MM.1S (cell line): ENCODE results near the gene ECI2.
"Not testable (repeated sequence)": the region's sequence is repeated elsewhere in the genome, so short reads cannot be mapped to it uniquely, and the experiment has no call there.

Source experiments
- DNase-seq: peaks from one replicate; pipeline ENCODE4 v3.0.0-alpha.2; 2015
- H2AFZ ChIP-seq: fragments of 300-600 bp; sonication (generic); 2 replicates; pipeline ENCODE4 v1.6.0; 2016; ENCODE audit warnings: antibody characterized with exemption, low read length
- H3F3A ChIP-seq: fragments of 300-600 bp; sonication (generic); 2 replicates; pipeline ENCODE4 v1.6.1; 2016; ENCODE audit warnings: mild to moderate bottlenecking, antibody characterized with exemption, low read length, moderate library complexity, mixed read lengths; ENCODE audit not compliant: insufficient read depth
- H3K27ac ChIP-seq: fragments of 300-600 bp; sonication (generic); 2 replicates; pipeline ENCODE4 v1.5.1; 2016; ENCODE audit warnings: mild to moderate bottlenecking, low read length
- H3K27me3 ChIP-seq: fragments of 300-600 bp; sonication (generic); replicated peaks from 2 replicates; pipeline ENCODE4 v1.6.0; 2016; ENCODE audit warnings: low read length; ENCODE audit not compliant: insufficient read depth
- H3K36me3 ChIP-seq: fragments of 300-600 bp; sonication (generic); replicated peaks from 2 replicates; pipeline ENCODE4 v1.6.1; 2016; ENCODE audit warnings: mild to moderate bottlenecking, low read length, mixed read lengths; ENCODE audit not compliant: insufficient read depth
- H3K4me1 ChIP-seq: fragments of 300-600 bp; sonication (generic); 2 replicates; pipeline ENCODE4 v1.6.1; 2016; ENCODE audit warnings: low read length, mixed read lengths
- H3K4me2 ChIP-seq: fragments of 300-600 bp; sonication (generic); 2 replicates; pipeline ENCODE4 v1.6.0; 2016; ENCODE audit warnings: low read depth, low read length
- H3K4me3 ChIP-seq: fragments of 300-600 bp; sonication (generic); 2 replicates; pipeline ENCODE4 v1.5.1; 2016; ENCODE audit warnings: low read length, mixed read lengths
- H3K79me2 ChIP-seq: fragments of 300-600 bp; sonication (generic); 2 replicates; pipeline ENCODE4 v1.6.1; 2016; ENCODE audit warnings: mixed run types, low read length, mixed read lengths
- H3K9ac ChIP-seq: fragments of 300-600 bp; sonication (generic); 2 replicates; pipeline ENCODE4 v1.6.1; 2016; ENCODE audit warnings: low read length, mixed read lengths
- H3K9me2 ChIP-seq: fragments of 300-600 bp; sonication (generic); replicated peaks from 2 replicates; pipeline ENCODE4 v1.6.1; 2016; ENCODE audit warnings: mild to moderate bottlenecking, low read length, mixed read lengths; ENCODE audit not compliant: insufficient read depth
- H3K9me3 ChIP-seq: fragments of 300-600 bp; sonication (generic); replicated peaks from 2 replicates; pipeline ENCODE4 v1.6.1; 2016; ENCODE audit warnings: mild to moderate bottlenecking, low read length, mixed read lengths; ENCODE audit not compliant: insufficient read depth
- H4K20me1 ChIP-seq: fragments of 300-600 bp; sonication (generic); 2 replicates; pipeline ENCODE4 v1.6.1; 2016; ENCODE audit warnings: mild to moderate bottlenecking, low read length, moderate library complexity, mixed read lengths; ENCODE audit not compliant: insufficient read depth
- CTCF ChIP-seq: fragments of 300-600 bp; sonication (generic); IDR thresholded peaks from 2 replicates; pipeline ENCODE4 v1.5.1; 2016; ENCODE audit warnings: antibody characterized with exemption, low read length, mixed read lengths
- EZH2 ChIP-seq: fragments of 300-600 bp; sonication (generic); optimal IDR thresholded peaks from 2 replicates; pipeline ENCODE3; 2017; ENCODE audit warnings: low read depth, mild to moderate bottlenecking, antibody characterized with exemption, low read length, mixed read lengths
- EZH2phosphoT487 ChIP-seq: fragments of 300-600 bp; sonication (generic); IDR thresholded peaks from 2 replicates; pipeline ENCODE4 v1.6.1; 2018; ENCODE audit warnings: antibody characterized with exemption, low read length

ECI2 gene

GRCh38 chr6:4112366-4112765 lies 23.0 kb downstream of the ECI2 start:
- Histone ChIP-seq H3K9ac (no peak overlapping the region), H3K36me3 (no peaks in the 10 kb centered on the region; the same call in 1 of the 2 replicates), H3K27ac (no peak overlapping the region), H3K4me3 (no peak overlapping the region), H3K4me2 (no peak overlapping the region), H3K79me2 (no peaks in the 10 kb centered on the region), H3K4me1 (no peaks in the 10 kb centered on the region), H3F3A (no peaks in the 10 kb centered on the region), H2AFZ (no peak overlapping the region), H3K9me2 (no peaks in the 10 kb centered on the region), H4K20me1 (no peaks in the 10 kb centered on the region), H3K9me3 (no peaks in the 10 kb centered on the region), H3K27me3 (no peaks in the 10 kb centered on the region)
- TF ChIP-seq EZH2 (no peak), EZH2phosphoT487 (no peak), CTCF (no peak)
- DNase-seq = no peak

- not testable (repeated sequence) for H3K9me3 ChIP-seq, H3K9me2 ChIP-seq, H3K4me3 ChIP-seq, DNase-seq, H3K27me3 ChIP-seq, H3K79me2 ChIP-seq, H3K36me3 ChIP-seq, H3K27ac ChIP-seq, H3K4me1 ChIP-seq, H3F3A ChIP-seq, H3K9ac ChIP-seq, H3K4me2 ChIP-seq, H2AFZ ChIP-seq, H4K20me1 ChIP-seq
These were observed 26.0 kb downstream of the ECI2 start for GRCh38 chr6:4109363-4109815.

- Histone ChIP-seq H3K27me3 (no peaks in the 10 kb centered on the region), H3K4me2 (no peak overlapping the region), H3K9ac (no peak overlapping the region), H3K27ac (no peak overlapping the region), H3K36me3 (no peaks in the 10 kb centered on the region), H3K9me3 (no peaks in the 10 kb centered on the region), H3K9me2 (no peaks in the 10 kb centered on the region), H3K4me3 (no peak overlapping the region), H3K79me2 (no peaks in the 10 kb centered on the region), H4K20me1 (no peaks in the 10 kb centered on the region), H3F3A (no peaks in the 10 kb centered on the region), H2AFZ (no peak overlapping the region), H3K4me1 (no peaks in the 10 kb centered on the region)
- TF ChIP-seq CTCF (no peak), EZH2phosphoT487 (no peak), EZH2 (no peak)
- DNase-seq = no peak
These were observed 26.7 kb downstream of the ECI2 start for GRCh38 chr6:4108561-4109093.

GRCh38 chr6:4107873-4108272 lies 27.5 kb downstream of the ECI2 start:
- Histone ChIP-seq H3K79me2 (no peaks in the 10 kb centered on the region), H3K9me3 (no peaks in the 10 kb centered on the region), H3K27ac (no peak overlapping the region), H4K20me1 (no peaks in the 10 kb centered on the region), H3K9ac (no peak overlapping the region), H2AFZ (no peak overlapping the region), H3K27me3 (no peaks in the 10 kb centered on the region), H3F3A (no peaks in the 10 kb centered on the region), H3K4me2 (no peak overlapping the region), H3K4me1 (no peaks in the 10 kb centered on the region), H3K36me3 (no peaks in the 10 kb centered on the region), H3K4me3 (no peak overlapping the region), H3K9me2 (no peaks in the 10 kb centered on the region)
- no peak for DNase-seq
- no peak for TF ChIP-seq EZH2
- no peak for TF ChIP-seq CTCF
- TF ChIP-seq EZH2phosphoT487 = no peak
